EL (cell line): ENCODE results near the gene NWD2.
"Not testable (repeated sequence)": the region's sequence is repeated elsewhere in the genome, so short reads cannot be mapped to it uniquely, and the experiment has no call there.

ENCODE experiments used
- DNase-seq: peaks from one replicate; pipeline ENCODE4 v3.0.0-alpha.2; 2016

The NWD2 gene

DNA sequence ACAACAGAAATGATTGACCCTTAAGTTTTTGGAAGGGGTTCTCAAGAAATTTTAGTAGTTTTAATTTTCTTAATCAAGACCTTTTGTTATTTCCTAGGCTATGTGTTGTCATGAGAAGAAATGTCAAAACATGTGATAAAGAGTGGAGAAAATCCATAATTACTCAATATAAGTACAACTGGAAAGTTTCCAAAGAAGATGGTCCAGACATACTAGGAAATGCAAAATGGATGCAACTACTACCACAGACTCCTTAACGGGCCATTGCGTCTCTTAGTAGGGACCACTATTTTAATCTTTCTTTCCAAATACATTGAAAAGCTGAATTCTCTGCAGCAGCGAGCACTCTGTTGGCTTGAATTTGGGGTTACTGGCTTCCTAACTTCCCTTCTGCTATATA is 148.8 kb downstream of the NWD2 start:
- DNase-seq, result no peak

DNA sequence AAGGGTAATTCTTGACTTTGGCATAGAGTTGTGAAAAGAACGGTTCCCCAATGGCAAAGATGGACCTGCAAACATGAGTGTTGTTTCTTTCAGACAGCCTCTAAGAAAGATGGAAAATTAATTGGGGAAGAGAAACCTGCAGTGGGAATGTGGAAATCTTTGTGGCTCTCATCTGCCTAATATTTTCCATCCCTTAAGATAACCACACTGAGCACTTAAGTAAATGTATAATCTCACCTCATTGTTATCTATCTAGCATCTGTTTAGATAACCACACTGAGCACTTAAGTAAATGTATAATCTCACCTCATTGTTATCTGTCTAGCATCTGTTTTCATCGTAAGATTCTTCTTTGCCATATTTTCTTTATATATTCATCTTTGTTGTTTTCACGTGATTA is 149.3 kb downstream of the NWD2 start:
- DNase-seq, result no peak

GRCh38 chr4:37397505-37397904 is 153.0 kb downstream of the NWD2 start:
- DNase-seq, result no peak

- no peak for DNase-seq
Observed at GRCh38 chr4:37400241-37400881, 155.8 kb downstream of the NWD2 start.

DNA sequence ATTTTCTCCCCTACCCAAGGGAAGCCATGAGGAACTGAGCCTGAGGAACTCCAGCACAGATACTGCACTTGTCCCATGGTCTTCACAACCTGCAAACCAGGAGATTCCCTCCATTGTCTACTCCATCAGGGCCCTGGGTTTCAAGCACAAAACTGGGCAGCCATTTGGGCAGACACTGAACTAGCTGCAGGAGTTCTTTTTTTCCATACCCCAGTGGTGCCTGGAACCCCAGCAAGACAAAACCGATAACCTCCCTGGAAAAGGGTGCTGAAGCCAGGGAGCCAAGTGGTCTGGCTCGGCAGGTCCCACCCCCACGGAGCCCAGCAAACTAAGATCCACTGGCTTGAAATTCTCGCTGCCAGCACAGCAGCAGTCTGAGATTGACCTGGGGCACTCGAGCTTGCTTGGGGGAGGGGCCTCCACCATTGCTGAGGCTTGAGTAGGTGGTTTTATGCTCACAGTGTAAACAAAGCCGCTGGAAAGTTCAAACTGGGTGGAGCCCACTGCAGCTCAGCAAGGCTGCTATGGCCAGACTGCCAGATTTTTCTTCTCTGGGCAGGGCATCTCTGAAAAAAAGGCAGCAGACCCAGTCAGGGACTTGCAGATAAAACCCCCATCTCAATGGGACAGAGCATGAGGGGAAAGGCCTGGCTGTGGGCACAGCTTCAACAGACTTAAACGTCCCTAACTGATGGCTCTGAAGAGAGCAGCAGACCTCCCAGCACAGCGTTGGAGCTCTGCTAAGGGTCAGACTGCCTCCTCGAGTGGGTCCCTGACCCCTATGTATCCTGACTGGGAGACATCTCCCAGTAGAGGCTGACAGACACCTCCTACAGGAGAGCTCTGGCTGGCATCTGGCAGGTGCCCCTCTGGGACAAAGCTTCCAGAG is 163.6 kb downstream of the NWD2 start:
- not testable (repeated sequence) for DNase-seq

DNA sequence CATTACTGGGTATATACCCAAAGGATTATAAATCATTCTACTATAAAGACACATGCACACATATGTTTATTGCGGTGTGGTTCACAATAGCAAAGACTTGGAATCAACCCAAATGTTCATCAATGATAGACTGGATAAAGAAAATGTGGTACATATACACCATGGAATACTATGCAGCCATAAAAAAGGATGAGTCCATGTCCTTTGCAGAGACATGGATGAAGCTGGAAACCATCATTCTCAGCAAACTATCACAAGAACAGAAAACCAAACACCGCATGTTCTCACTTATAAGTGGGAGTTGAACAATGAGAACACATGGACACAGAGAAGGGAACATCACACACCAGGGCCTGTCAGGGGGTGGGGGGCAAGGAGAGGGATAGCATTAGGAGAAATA is 169.1 kb downstream of the NWD2 start:
- not testable (repeated sequence) for DNase-seq

DNA sequence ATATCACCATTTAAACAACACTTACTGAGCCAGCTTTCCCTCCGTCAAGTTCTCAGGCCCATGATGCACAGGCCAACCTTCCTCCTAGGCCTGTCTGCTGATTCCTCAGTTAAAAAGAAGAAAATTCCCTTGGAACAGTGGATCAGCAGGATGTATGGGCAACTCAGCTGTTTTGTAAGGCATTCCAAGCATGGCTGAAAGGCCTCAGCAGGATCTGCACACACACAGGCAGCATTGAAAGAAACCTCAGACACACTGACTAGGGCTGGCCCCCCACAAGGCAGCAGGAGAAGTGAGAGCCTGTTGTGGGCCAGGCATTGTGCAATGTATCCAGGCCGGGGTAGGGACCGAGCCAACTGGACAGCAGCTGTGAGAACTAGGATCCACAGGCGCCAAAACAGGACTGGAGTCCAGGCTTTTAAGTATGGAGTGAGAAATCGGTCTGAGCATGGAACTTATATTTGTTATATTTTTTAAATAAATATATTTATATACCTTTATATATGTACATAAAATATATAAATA is 171.4 kb downstream of the NWD2 start:
- DNase-seq, result no peak

GRCh38 chr4:37421614-37422013 is 177.1 kb downstream of the NWD2 start:
- DNase-seq, result no peak

- DNase-seq, result no peak
Observed at GRCh38 chr4:37422102-37422501, 177.6 kb downstream of the NWD2 start.

DNA sequence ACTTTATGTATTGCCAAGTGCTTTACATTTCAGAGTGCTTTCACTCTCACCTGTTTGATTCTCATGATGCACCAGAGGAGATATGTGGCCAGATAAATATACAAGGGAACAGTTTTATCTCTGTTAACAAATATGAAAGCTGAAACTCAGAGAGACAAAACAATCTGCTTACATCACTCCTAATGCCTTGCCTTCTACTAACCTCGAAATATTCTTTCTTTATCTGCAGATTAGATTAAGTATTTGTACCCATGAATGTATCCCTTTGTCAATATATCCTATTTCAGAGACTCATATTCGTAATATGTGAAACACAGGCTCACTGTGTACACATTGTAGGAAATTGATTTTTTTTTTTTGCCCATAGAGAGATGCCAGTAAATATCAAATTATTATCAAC is 178.1 kb downstream of the NWD2 start:
- DNase-seq, result no peak

DNA sequence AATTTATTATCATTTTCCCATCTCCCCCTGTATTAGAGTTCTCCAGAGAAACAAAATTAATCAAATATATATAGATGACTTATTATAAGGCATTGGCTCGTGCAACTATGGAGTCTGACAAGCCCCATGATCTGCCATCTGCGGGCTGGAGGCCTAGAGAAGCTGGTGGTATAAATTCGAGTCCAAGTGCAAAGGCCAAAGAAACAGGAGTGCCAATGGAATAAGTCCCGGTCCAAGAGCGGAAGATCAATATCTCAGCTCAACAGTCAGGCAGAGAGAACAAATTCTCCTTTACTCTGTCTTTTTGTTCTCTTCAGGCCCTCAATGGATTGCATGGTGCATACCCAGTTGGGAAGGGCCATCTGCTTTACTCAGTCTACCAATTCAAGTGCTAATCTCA is 178.8 kb downstream of the NWD2 start:
- DNase-seq, result no peak

DNA sequence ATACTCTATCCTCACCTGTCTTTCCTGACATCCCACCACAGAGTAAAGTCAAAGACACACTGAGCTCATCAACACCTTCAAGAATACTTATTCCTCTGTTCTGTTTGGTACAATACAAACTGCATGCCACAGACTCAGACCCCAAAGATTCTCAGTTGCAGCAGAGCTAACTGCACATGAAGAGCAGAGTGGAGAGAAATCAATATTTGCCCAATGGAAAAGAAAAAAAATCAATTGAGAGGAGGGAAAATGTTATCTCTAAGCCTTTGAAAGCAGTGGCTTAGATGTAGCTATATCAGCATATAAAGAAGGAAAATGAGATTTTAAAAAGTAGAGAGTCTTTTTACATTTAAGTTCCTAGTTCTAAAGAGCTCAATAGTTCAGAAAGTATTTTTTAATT is 180.2 kb downstream of the NWD2 start:
- DNase-seq, result no peak

- DNase-seq, result no peak
Observed at GRCh38 chr4:37425857-37426256, 181.3 kb downstream of the NWD2 start.

- no peak for DNase-seq
Observed at GRCh38 chr4:37427193-37427592, 182.7 kb downstream of the NWD2 start.

- DNase-seq, result no peak
Observed at GRCh38 chr4:37429906-37430305, 185.4 kb downstream of the NWD2 start.

- DNase-seq, result no peak
Observed at GRCh38 chr4:37430718-37431416, 186.3 kb downstream of the NWD2 start.

- no peak for DNase-seq
Observed at GRCh38 chr4:37431417-37431743, 186.8 kb downstream of the NWD2 start.

GRCh38 chr4:37434469-37434868 is 189.9 kb downstream of the NWD2 start:
- DNase-seq, result peak; percentile 3

GRCh38 chr4:37436546-37436945 is 192.0 kb downstream of the NWD2 start:
- no peak for DNase-seq

DNA sequence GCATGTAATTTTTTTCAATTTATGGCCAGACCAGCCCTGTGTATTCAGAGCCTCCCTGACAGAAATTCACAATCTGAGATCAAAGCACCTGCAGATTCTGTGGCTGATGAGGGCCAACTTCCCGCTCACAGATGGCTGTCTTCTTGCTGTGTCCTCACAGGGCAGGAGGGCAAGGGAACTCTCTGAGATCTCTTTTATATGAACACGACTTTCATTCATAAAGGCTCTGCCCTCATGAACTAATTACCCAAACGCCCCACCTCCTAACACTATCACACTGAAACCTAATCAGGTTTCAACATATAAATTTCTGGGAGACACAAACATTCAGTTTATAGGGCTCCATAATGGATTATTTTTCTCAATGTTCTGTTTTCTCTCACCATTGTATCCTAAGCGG is 192.6 kb downstream of the NWD2 start:
- no peak for DNase-seq

- DNase-seq, result no peak
Observed at GRCh38 chr4:37438564-37439279, 194.2 kb downstream of the NWD2 start.

DNA sequence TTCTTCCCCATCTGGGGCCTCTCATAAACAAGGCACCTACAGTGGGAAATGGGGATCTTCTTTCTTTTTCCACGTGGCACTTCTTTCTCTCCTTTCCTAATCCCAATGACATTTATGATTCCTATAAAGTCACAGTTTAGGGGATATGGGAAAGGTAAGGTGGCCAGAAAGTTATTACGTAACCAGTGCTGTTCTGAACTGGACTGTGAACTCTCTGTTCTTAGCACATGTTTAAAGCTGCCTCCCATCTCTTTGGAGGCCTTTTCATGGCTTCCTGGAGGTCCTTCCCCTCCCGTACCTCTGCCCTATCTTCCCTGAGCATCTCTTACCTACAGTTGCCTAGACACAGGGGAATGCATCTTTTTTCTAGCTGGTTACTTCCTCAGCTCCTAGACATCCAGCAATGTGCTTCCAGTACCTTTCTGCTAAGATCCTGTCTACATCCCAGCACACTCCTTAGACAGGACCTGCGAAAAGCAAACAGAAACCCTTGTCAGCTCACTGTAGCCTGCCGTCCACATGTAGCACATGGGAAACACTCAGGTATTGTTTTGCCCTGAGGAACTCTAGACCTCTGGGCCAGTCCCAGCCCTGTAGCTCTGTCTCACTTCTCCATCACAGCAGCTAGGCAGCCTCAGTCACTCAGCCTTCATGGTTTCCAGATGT is 195.4 kb downstream of the NWD2 start:
- DNase-seq, result no peak

DNA sequence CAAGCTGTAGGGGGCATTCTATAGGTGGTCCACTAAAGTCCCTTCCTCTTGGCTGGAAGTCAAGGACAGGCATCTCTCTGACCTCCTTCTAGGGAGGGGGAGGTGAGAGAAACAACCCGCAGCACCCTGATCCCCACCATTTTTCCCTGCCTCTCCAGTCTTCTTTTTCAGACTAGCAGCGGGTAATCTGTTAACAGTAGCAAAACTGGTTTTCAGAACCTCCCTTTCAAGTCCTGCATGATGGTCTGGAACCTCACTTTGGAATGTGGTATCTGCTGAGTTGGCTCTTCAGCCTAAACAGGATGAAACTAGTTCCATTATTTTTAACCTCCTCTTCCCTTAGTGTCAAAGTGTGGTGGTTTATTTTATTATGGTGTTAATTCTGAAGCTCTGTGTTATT is 196.0 kb downstream of the NWD2 start:
- no peak for DNase-seq
